ENCODE results near the gene MPPED1. TPM values are rescaled to one million over a fixed set of nuclear protein-coding genes. Genes with fewer than 3 reads are reported as not detected.

The MPPED1 gene
- total and polyA plus RNA-seq, 2 donors (not counting 3 experiments of a cell fraction or from before 2014, with no cell fraction given) = not detected

DNA sequence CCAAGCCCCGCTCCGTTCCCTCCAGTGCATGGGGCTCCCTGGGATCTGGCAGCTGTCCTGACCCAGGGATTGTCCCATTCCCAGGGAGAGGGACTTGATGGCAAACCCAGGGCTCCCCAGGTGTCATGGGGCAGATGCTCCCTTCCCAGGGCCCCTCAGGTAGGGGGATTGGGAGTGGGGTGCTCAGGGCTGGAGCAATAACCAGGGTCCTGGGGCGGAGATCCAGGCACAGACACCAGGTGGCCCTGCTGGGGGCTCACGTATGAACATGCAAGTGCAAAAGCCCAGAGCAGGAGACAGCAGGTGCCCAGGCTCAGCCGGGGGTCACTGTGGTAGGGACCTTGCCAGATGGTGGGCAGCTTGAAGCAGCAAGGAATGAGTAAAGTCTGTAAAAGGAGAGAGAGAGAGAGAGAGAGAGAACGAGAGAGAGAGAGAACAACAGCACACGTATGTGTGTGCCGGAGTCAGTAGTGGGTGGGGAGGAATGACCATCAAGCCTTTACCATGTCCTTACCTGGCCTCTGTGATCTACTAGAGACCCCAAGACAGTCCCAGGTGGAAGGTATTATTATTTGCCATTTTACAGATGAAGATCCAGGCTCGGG lies 19.3 kb upstream of the MPPED1 start:
- Histone ChIP-seq H3K9ac (replicated peaks; ENCODE audit: extremely low read depth, insufficient read depth, low read length) (no peak overlapping the region), H3K9me3 (replicated peaks; ENCODE audit: control insufficient read depth, insufficient read depth, low read length) (no peaks in the 10 kb centered on the region), H3K36me3 (ENCODE audit: control insufficient read depth in 2 of 2, extremely low read depth in 1 of 2, insufficient read depth in 2 of 2, low read length in 2 of 2) (no peaks in the 10 kb centered on the region), H4K20me1 (replicated peaks; ENCODE audit: control insufficient read depth, extremely low read depth, insufficient read depth, low read length) (no peaks in the 10 kb centered on the region), H3K9me1 (replicated peaks; ENCODE audit: control insufficient read depth, extremely low read depth, insufficient read depth, low read length) (no peaks in the 10 kb centered on the region), H2AFZ (ENCODE audit: low read depth, low read length) (no peak overlapping the region), H3K79me2 (ENCODE audit: control insufficient read depth, insufficient read depth, low read length) (no peaks in the 10 kb centered on the region), H3K4me3 (replicated peaks in 1 of 3; ENCODE audit: insufficient read depth in 1 of 3, low read depth in 1 of 3, low read length in 3 of 3) (no peak overlapping the region), H3K4me1 (ENCODE audit: control insufficient read depth, extremely low read depth, insufficient read depth, low read length) (no peaks in the 10 kb centered on the region), H3K27me3 (ENCODE audit: control insufficient read depth in 2 of 2, insufficient read depth in 2 of 2, low read length in 2 of 2) (peaks cover 0 to 6% of the 10 kb centered on the region in 2 experiments), H3K27ac (ENCODE audit: insufficient read depth, low read depth, low read length) (no peak overlapping the region), H3K4me2 (ENCODE audit: insufficient read depth, low read length) (no peak overlapping the region)
- intact Hi-C loops (cut with micrococcal nuclease) (no loop called here), dilution Hi-C loops (cut with MboI; ENCODE audit: extremely low pct_ligation_motif_present, low sequenced_read_pairs) (no loop called here)
- CTCF ChIA-PET = no interaction called here
- POLR2A ChIA-PET = no interaction called here
- TF ChIP-seq, protein P1, sequence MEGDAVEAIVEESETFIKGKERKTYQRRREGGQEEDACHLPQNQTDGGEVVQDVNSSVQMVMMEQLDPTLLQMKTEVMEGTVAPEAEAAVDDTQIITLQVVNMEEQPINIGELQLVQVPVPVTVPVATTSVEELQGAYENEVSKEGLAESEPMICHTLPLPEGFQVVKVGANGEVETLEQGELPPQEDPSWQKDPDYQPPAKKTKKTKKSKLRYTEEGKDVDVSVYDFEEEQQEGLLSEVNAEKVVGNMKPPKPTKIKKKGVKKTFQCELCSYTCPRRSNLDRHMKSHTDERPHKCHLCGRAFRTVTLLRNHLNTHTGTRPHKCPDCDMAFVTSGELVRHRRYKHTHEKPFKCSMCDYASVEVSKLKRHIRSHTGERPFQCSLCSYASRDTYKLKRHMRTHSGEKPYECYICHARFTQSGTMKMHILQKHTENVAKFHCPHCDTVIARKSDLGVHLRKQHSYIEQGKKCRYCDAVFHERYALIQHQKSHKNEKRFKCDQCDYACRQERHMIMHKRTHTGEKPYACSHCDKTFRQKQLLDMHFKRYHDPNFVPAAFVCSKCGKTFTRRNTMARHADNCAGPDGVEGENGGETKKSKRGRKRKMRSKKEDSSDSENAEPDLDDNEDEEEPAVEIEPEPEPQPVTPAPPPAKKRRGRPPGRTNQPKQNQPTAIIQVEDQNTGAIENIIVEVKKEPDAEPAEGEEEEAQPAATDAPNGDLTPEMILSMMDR (IDR thresholded peaks at IDR 0.05; ENCODE audit: extremely low read depth in 1 of 2, insufficient read depth in 1 of 2, low read depth in 1 of 2, low read length in 2 of 2) = no peak
- TF ChIP-seq FOS (IDR thresholded peaks at IDR 0.05; ENCODE audit: borderline replicate concordance, insufficient read depth, low read length) (no peak), EZH2 (IDR thresholded peaks at IDR 0.05; ENCODE audit: borderline replicate concordance, low read depth, low read length, severe bottlenecking) (no peak), JUN (IDR thresholded peaks at IDR 0.05; ENCODE audit: borderline replicate concordance, insufficient read depth, insufficient read length, low read depth) (no peak)
- BruUV-seq (replicated peaks) = no TSS peak
- FAIRE-seq = no peak
- no peak for DNase-seq (ENCODE audit: low read depth, low spot score)
